Keratinocyte (primary cell): ENCODE data around the gene ITGB6.

ENCODE experiments used
- CTCF ChIP-seq, 3 experiments: IDR thresholded peaks in 1 of 3; conservative IDR thresholded peaks in 1 of 3; optimal IDR thresholded peaks in 1 of 3; 2 replicates in 2 of 3; 3 replicates in 1 of 3; pipeline versions ENCODE3 to v1.5.1; 2011; ENCODE audit warnings: low read length in 3 of 3, mild to moderate bottlenecking in 3 of 3, moderate library complexity in 2 of 3, control low read depth in 1 of 3, inconsistent platforms in 1 of 3; ENCODE audit not compliant: insufficient read depth in 2 of 3; ENCODE audit errors: extremely low read depth in 1 of 3
- EZH2 ChIP-seq: IDR thresholded peaks from one replicate; pipeline ENCODE4 v1.6.1; 2012; ENCODE audit warnings: inconsistent platforms, mild to moderate bottlenecking, low read length, moderate library complexity

- TF ChIP-seq CTCF (optimal IDR thresholded peaks at IDR 0.05 in 1 of 3, IDR thresholded peaks at IDR 0.05 in 1 of 3, conservative IDR thresholded peaks at IDR 0.05 in 1 of 3; ENCODE audit: extremely low read depth in 1 of 3, insufficient read depth in 2 of 3, low read length in 3 of 3) (no peak), EZH2 (no peak)
Measured at GRCh38 chr2:160165081-160165480, 35.0 kb downstream of the ITGB6 start.
